ENCODE data around the gene SLC16A3. TPM values are rescaled to one million over a fixed set of nuclear protein-coding genes. Genes with fewer than 3 reads are reported as not detected.
A peak's percentile ranks its signal among the peaks of the same experiment; 100 is the strongest.

SLC16A3 gene
- total and polyA plus RNA-seq, 10 of the 15 experiments (the other 5 are each of a cell fraction or from before 2014, with no cell fraction given), result 0.10 to 46.5 (median 8.0) TPM

GRCh38 chr17:82212331-82213250, 16.3 kb upstream of the SLC16A3 start, which contains the start of gene CCDC57 (continued):
- TF ChIP-seq CUX1 (IDR thresholded peaks at IDR 0.05; ENCODE audit: insufficient replicate concordance, low read depth, low read length) (no peak), ZBTB4 (CRISPR knock-in tag; IDR thresholded peaks at IDR 0.05) (no peak), ZNF384 (IDR thresholded peaks at IDR 0.05; ENCODE audit: borderline replicate concordance, low read depth, low read length) (peak; percentile 68), MLLT1 (IDR thresholded peaks at IDR 0.05) (peak; percentile 30; the same call in 1 of the 2 replicates), SMAD5 (IDR thresholded peaks at IDR 0.05; ENCODE audit: low read depth) (peak; percentile 59; the same call in 1 of the 2 replicates), SUPT20H (IDR thresholded peaks at IDR 0.05; ENCODE audit: borderline replicate concordance, control insufficient read depth, low read depth, low read length) (no peak), KLF5 (IDR thresholded peaks at IDR 0.05; ENCODE audit: partially characterized antibody) (peak; percentile 51), ASH2L (IDR thresholded peaks at IDR 0.05; ENCODE audit: borderline replicate concordance, low read depth) (peak; percentile 54; the same call in 1 of the 2 replicates), NR2C1 (IDR thresholded peaks at IDR 0.05) (peak; percentile 90), HDAC6 (IDR thresholded peaks at IDR 0.05; ENCODE audit: unreplicated experiment) (no peak), ZNF207 (IDR thresholded peaks at IDR 0.05; ENCODE audit: borderline replicate concordance) (peak; percentile 83), SREBF1 (IDR thresholded peaks at IDR 0.05; ENCODE audit: low read length) (no peak), DPF2 (IDR thresholded peaks at IDR 0.05) (peak; percentile 90), MEF2A (IDR thresholded peaks at IDR 0.05; ENCODE audit: insufficient read depth, low read depth, low read length) (0 out of 2 replicates have a peak, but pooled peaks have one; percentile 14), BCLAF1 (IDR thresholded peaks at IDR 0.05) (0 out of 2 replicates have a peak, but pooled peaks have one; percentile 35)
